GM12874 (cell line): ENCODE measurements around the gene HEYL.

Experiments
- TF ChIP-seq, protein P1 (sequence below): IDR thresholded peaks from 2 replicates; pipeline ENCODE4 v1.5.1; 2011; ENCODE audit warnings: low read depth, mild to moderate bottlenecking, control low read depth, low read length, moderate library complexity; ENCODE audit not compliant: insufficient read depth

HEYL gene

DNA sequence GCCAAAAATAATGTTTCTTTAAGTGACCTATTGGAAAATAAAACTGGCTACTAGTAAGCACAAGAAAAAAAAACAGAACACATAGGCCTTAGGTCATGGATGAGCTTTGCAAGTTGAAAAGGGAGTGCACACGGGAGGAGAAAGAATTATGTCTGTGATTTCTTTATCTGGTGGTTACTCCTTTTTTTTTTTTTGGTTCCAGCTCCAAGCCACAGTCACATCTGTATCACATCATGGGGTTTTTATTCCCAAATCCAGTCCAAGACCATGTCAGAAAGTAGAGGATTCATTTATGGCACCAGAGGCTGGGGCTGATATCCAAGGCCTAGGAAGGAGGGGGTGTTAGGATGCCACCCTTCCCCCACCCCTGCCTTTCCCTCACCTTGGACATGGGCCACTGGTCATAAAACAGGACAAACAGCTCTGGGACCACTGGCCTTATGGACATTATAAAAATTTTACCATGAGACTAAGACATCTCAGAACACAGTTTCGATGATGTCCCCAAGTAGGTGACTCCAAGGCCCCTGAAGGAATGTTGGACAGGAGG is 10.3 kb upstream of the HEYL start:
- TF ChIP-seq, protein P1, sequence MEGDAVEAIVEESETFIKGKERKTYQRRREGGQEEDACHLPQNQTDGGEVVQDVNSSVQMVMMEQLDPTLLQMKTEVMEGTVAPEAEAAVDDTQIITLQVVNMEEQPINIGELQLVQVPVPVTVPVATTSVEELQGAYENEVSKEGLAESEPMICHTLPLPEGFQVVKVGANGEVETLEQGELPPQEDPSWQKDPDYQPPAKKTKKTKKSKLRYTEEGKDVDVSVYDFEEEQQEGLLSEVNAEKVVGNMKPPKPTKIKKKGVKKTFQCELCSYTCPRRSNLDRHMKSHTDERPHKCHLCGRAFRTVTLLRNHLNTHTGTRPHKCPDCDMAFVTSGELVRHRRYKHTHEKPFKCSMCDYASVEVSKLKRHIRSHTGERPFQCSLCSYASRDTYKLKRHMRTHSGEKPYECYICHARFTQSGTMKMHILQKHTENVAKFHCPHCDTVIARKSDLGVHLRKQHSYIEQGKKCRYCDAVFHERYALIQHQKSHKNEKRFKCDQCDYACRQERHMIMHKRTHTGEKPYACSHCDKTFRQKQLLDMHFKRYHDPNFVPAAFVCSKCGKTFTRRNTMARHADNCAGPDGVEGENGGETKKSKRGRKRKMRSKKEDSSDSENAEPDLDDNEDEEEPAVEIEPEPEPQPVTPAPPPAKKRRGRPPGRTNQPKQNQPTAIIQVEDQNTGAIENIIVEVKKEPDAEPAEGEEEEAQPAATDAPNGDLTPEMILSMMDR = no peak

DNA sequence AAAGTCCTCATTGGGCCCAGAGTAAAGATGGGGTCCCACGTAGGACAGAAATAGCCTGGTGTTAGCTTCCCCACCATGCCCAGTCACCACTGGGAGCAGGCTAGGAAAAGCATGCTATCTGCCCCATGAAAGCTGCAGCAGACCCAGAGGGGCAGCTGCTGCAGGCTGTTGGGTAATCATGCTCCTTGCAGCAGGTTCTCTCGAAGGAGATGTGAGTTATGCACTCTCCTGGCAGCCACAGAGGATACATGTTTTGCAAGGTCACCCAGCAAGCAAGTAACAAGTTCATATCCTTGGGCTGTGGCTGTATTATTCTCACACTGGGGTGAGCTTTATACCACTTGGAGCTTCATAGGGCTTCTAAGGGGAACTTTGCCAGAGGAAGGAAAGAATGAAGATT is 9.1 kb upstream of the HEYL start:
- TF ChIP-seq, protein P1 = no peak

DNA sequence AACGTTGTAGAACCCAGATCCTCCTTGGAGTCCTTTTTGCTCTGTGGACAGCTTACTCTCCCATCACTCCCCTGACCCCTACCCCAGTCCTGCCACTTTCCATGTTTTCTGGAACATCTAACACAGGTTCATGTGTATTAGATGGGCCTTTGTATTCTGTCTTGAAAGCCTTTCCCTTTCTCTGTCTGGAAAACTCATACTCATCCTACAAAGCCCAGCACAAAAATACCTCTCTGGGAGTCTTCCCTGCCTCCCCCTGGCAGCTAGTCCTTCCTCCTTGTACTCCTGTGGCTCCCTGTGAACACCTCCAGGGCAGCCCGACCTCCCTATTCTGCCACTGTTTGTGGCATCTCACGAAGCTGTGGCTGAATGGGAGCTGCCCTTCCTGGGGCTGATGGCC is 7.8 kb upstream of the HEYL start:
- TF ChIP-seq, protein P1 = no peak

DNA sequence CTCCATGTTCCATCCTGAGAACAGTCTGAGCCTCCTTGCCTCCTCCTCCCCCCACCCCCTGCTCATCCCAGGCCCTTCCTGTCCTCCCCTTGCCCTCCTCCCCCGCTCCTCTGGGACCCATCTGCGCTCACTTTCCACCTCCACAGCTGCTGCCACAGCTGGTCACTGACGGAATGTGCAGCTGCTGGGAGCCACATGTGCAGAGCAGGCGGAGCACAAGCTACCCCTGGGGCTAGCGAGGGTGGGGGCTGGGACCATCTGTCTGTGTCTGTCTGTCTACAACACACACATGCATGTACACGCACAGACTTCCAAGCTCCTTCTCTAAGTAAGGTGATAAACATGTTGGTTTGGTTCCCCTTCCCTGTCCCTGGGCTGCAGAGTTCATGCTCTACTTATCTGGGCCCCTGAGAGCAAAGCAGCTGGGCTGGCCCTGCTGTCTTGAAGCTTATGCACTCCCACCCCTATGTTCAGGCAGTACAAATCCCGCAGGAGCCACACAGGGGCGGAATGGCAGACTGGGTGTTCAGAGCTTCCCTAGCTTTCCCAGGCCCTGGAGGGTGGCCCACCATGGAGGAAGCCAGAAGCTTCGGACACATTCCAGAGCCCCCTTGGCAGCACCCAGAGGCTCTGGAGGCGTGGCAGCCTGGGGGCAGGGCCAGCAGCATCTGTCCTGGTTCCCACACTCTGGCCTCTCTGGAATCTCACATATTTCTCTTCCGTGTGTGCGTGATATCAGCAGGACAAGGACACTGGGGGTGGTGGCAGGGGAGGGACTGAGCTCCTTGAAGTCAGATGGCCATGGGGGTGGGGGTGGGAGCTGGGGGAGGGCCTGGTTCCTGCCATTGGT is 7.0 kb upstream of the HEYL start:
- TF ChIP-seq, protein P1 = no peak

DNA sequence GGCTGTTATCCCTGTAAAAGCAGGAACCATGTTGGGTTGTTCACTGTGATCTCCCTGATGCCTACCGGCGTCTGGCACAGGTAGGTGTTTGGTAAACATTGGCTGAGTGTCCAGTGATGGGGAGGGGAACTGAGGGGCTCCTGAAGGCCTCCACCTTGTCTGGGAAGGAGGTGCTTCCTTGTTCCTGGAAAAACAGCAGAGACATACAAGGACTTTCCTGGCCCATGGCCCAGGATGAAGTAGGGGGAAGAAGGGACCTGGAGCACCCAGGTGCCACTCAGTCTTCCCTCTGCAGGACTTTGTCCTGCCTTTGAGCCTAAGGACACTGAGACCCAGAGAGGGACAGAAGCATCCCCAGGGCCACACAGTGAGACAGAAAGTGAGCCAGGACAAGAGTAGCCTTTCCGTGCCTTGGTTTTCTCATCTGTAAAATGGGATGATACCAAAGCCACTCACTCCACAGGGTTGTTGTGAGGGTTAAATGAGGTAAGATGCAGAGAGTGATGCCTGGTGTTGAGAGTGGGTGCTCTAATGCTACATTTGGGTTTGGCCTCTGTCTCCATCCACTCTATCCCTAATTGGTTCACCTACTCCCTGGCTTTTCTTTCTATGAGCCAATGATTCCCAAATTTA is 6.1 kb upstream of the HEYL start:
- TF ChIP-seq, protein P1 = no peak

DNA sequence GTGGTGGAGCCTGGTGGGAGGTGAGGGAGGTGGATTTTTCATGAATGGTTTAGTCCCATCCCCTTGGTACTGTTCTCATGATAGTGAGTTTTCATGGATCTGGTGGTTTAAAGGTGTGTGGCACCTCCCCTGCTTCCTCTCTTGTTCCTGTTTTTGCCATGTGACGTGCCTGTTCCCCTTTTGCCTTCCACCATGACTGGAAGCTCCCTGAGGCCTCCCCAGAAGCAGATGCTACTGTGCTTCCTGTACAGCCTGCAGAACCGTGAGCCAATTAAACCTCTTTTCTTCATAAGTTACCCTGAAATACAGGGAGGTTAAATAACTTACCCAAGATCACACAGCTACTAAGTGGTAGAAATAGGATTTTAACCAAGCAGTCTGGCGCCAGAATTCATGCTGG is 4.3 kb upstream of the HEYL start:
- TF ChIP-seq, protein P1 = no peak

DNA sequence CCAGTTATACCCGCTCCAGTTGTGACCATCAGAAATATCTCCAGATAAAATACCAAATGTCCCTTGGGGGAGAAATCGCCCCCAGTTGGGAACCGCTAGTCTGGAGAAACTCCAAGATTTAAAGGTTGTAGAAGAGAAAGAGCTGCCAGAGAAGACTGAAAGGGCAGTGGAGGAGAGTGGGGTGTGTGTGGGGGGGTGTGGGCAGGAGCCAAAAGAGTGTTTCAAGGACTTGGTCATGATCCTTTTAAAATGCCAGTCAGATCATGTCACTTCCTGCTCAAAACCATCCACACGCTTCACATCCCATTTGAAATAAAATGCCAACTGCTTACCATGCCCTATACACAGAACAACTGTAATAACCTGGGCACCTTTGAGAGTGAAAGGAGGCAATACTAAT is 3.4 kb upstream of the HEYL start:
- TF ChIP-seq, protein P1 = no peak
